DOHH2 (cell line): ENCODE results near the gene GPR108.

Experiments used
- H3F3A ChIP-seq: fragments of 200-600 bp; sonication (generic), shearing (Covaris generic); 2 replicates; pipeline ENCODE4 v1.6.0; 2016; ENCODE audit warnings: antibody characterized with exemption, mild to moderate bottlenecking; ENCODE audit not compliant: control insufficient read depth, insufficient read depth
- H3K27ac ChIP-seq: fragments of 200-600 bp; sonication (generic); 2 replicates; pipeline ENCODE4 v1.5.1; 2014; ENCODE audit warnings: low read depth, mild to moderate bottlenecking, low read length, moderate library complexity
- H3K27me3 ChIP-seq: fragments of 200-600 bp; sonication (generic); 2 replicates; pipeline ENCODE4 v1.6.1; 2014; ENCODE audit warnings: mild to moderate bottlenecking, low read length, mixed read lengths; ENCODE audit not compliant: control insufficient read depth
- H3K36me3 ChIP-seq: fragments of 200-600 bp; sonication (generic); 2 replicates; pipeline ENCODE4 v1.6.1; 2014; ENCODE audit warnings: mild to moderate bottlenecking, low read length, moderate library complexity, mixed read lengths; ENCODE audit not compliant: control insufficient read depth
- H3K4me1 ChIP-seq: fragments of 200-600 bp; sonication (generic); 2 replicates; pipeline ENCODE4 v1.6.1; 2014; ENCODE audit warnings: mild to moderate bottlenecking, low read length, mixed read lengths; ENCODE audit not compliant: control insufficient read depth
- H3K4me2 ChIP-seq: fragments of 200-600 bp; sonication (generic); 2 replicates; pipeline ENCODE4 v1.6.0; 2014; ENCODE audit warnings: mild to moderate bottlenecking, low read length, moderate library complexity
- H3K4me3 ChIP-seq: fragments of 200-600 bp; sonication (generic); 2 replicates; pipeline ENCODE4 v1.5.1; 2014; ENCODE audit warnings: mild to moderate bottlenecking, low read length, mixed read lengths
- H3K79me2 ChIP-seq: fragments of 200-600 bp; sonication (generic); 2 replicates; pipeline ENCODE4 v1.6.1; 2014; ENCODE audit warnings: mild to moderate bottlenecking, low read length, mixed read lengths; ENCODE audit not compliant: control insufficient read depth
- H3K9me2 ChIP-seq: fragments of 200-600 bp; sonication (generic); replicated peaks from 2 replicates; pipeline ENCODE4 v1.6.1; 2014; ENCODE audit warnings: mild to moderate bottlenecking, low read length, mixed read lengths; ENCODE audit not compliant: control insufficient read depth
- H3K9me3 ChIP-seq: fragments of 200-600 bp; sonication (generic); 2 replicates; pipeline ENCODE4 v1.6.1; 2014; ENCODE audit warnings: antibody characterized with exemption, low read length, mixed read lengths; ENCODE audit not compliant: control insufficient read depth, insufficient read depth
- H4K20me1 ChIP-seq: fragments of 200-600 bp; sonication (generic); 2 replicates; pipeline ENCODE4 v1.6.0; 2014; ENCODE audit warnings: low read depth, mild to moderate bottlenecking, antibody characterized with exemption, low read length, moderate library complexity; ENCODE audit not compliant: control insufficient read depth, insufficient read depth
- EZH2phosphoT487 ChIP-seq: fragments of 200-600 bp; sonication (generic); IDR thresholded peaks from 2 replicates; pipeline ENCODE4 v1.6.1; 2017; ENCODE audit warnings: borderline replicate concordance, mild to moderate bottlenecking, antibody characterized with exemption, low read length, moderate library complexity, mixed read lengths
- TF ChIP-seq, protein P1 (sequence below): fragments of 200-600 bp; sonication (generic); IDR thresholded peaks from one replicate; pipeline ENCODE4 v1.5.1; 2014; ENCODE audit warnings: antibody characterized with exemption, mild to moderate bottlenecking, low read depth, low read length; ENCODE audit not compliant: poor library complexity, severe bottlenecking

The GPR108 gene

GRCh38 chr19:6685482-6685881 is 51.9 kb downstream of the GPR108 start:
- Histone ChIP-seq H3F3A (no peaks in the 10 kb centered on the region), H3K9me2 (no peaks in the 10 kb centered on the region), H3K4me2 (no peak overlapping the region), H3K4me1 (peaks cover 5% of the 10 kb centered on the region), H3K79me2 (no peaks in the 10 kb centered on the region), H3K4me3 (no peak overlapping the region), H4K20me1 (no peaks in the 10 kb centered on the region), H3K27me3 (peaks cover 35% of the 10 kb centered on the region), H3K27ac (no peak overlapping the region), H3K36me3 (no peaks in the 10 kb centered on the region), H3K9me3 (peaks cover 4% of the 10 kb centered on the region; the same call in 1 of the 2 replicates)
- no peak for TF ChIP-seq EZH2phosphoT487
- TF ChIP-seq, protein P1, sequence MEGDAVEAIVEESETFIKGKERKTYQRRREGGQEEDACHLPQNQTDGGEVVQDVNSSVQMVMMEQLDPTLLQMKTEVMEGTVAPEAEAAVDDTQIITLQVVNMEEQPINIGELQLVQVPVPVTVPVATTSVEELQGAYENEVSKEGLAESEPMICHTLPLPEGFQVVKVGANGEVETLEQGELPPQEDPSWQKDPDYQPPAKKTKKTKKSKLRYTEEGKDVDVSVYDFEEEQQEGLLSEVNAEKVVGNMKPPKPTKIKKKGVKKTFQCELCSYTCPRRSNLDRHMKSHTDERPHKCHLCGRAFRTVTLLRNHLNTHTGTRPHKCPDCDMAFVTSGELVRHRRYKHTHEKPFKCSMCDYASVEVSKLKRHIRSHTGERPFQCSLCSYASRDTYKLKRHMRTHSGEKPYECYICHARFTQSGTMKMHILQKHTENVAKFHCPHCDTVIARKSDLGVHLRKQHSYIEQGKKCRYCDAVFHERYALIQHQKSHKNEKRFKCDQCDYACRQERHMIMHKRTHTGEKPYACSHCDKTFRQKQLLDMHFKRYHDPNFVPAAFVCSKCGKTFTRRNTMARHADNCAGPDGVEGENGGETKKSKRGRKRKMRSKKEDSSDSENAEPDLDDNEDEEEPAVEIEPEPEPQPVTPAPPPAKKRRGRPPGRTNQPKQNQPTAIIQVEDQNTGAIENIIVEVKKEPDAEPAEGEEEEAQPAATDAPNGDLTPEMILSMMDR, result no peak

DNA sequence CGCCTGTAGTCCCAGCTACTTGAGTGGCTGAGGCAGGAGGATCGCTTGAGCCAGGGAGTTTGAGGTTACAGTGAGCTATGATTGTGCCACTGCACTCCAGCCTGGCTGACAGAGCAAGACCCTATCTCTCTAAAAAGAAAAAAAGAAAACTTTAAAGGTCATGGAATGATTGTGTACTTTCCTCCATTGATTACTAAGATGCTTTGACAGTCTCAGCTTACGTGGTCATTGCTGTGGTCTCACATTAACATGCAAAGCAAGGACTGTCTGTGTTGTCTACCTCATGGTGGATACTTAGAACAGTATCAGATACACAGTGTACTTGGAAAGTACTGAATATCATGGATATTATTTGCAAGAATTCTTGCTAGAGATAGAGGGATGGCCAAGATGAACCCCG is 53.4 kb downstream of the GPR108 start:
- Histone ChIP-seq H3K4me2 (no peak overlapping the region), H3K36me3 (no peaks in the 10 kb centered on the region), H4K20me1 (no peaks in the 10 kb centered on the region), H3K9me2 (no peaks in the 10 kb centered on the region), H3K9me3 (peaks cover 4% of the 10 kb centered on the region; the same call in 1 of the 2 replicates), H3K27me3 (peaks cover 45% of the 10 kb centered on the region), H3K27ac (no peak overlapping the region), H3K4me1 (peaks cover 5% of the 10 kb centered on the region), H3F3A (no peaks in the 10 kb centered on the region), H3K79me2 (no peaks in the 10 kb centered on the region), H3K4me3 (no peak overlapping the region)
- no peak for TF ChIP-seq EZH2phosphoT487
- TF ChIP-seq, protein P1, result no peak

- H3K4me2 ChIP-seq, result no peak overlapping the region
- no peaks in the 10 kb centered on the region for H3K79me2 ChIP-seq
- no peak for TF ChIP-seq EZH2phosphoT487
- TF ChIP-seq, protein P1, result no peak
- no peak overlapping the region for H3K4me3 ChIP-seq
- H3K9me3 ChIP-seq, result no peaks in the 10 kb centered on the region
- H3K27me3 ChIP-seq, result peaks cover 45% of the 10 kb centered on the region
- H3K9me2 ChIP-seq, result no peaks in the 10 kb centered on the region
- no peaks in the 10 kb centered on the region for H4K20me1 ChIP-seq
- H3F3A ChIP-seq, result no peaks in the 10 kb centered on the region
- H3K36me3 ChIP-seq, result no peaks in the 10 kb centered on the region
- no peaks in the 10 kb centered on the region for H3K4me1 ChIP-seq
- no peak overlapping the region for H3K27ac ChIP-seq
These were observed 54.7 kb downstream of the GPR108 start for GRCh38 chr19:6682607-6683128.
